ENCODE data around the gene SLC2A4.
A peak's percentile ranks its signal among the peaks of the same experiment; 100 is the strongest.

SLC2A4 gene

GRCh38 chr17:7304179-7304578, 22.7 kb downstream of the SLC2A4 start:
- Mint-ChIP-seq H3K4me1 (peaks cover 13% of the 10 kb centered on the region), H3K27me3 (ENCODE audit: low read depth, poor library complexity) (peaks cover 29% of the 10 kb centered on the region), H3K9me3 (peaks cover 4% of the 10 kb centered on the region), H3K27ac (no peak overlapping the region), H3K36me3 (ENCODE audit: low read depth) (peaks cover 2% of the 10 kb centered on the region), H3K4me3 (peak overlapping the region; percentile 17)
- no peak for TF ChIP-seq CTCF (IDR thresholded peaks at IDR 0.05)
- DNase-seq: no peak

- Mint-ChIP-seq H3K4me1 (peaks cover 34% of the 10 kb centered on the region), H3K27me3 (ENCODE audit: low read depth, poor library complexity) (peaks cover 9% of the 10 kb centered on the region), H3K4me3 (peak within 1 kb of the TSS; percentile 94), H3K9me3 (peaks cover 4% of the 10 kb centered on the region), H3K36me3 (ENCODE audit: low read depth) (peaks cover 29% of the 10 kb centered on the region), H3K27ac (peak within 1 kb of the TSS; percentile 99)
- TF ChIP-seq CTCF (IDR thresholded peaks at IDR 0.05): no peak
- peak; percentile 100 for DNase-seq
Observed at GRCh38 chr17:7306911-7307685, 25.6 kb downstream of the SLC2A4 start, which contains the start of gene EIF5A. EIF5A (plus strand) TSS chr17:7307628; CDS start chr17:7309636, 2,008 bp downstream.

GRCh38 chr17:7307686-7308624, 26.4 kb downstream of the SLC2A4 start:
- peaks cover 9% of the 10 kb centered on the region for H3K27me3 Mint-ChIP-seq (ENCODE audit: low read depth, poor library complexity)

GRCh38 chr17:7308625-7309433, 27.3 kb downstream of the SLC2A4 start:
- H3K36me3 Mint-ChIP-seq (ENCODE audit: low read depth): peaks cover 40% of the 10 kb centered on the region
- H3K27me3 Mint-ChIP-seq (ENCODE audit: low read depth, poor library complexity): peaks cover 4% of the 10 kb centered on the region
- peak overlapping the region; percentile 94 for H3K4me3 Mint-ChIP-seq
- peak overlapping the region; percentile 98 for H3K27ac Mint-ChIP-seq
- H3K4me1 Mint-ChIP-seq: peaks cover 49% of the 10 kb centered on the region
- TF ChIP-seq CTCF (IDR thresholded peaks at IDR 0.05): no peak
- DNase-seq: peak; percentile 66
- peaks cover 4% of the 10 kb centered on the region for H3K9me3 Mint-ChIP-seq

More at GRCh38 chr17:7307686-7308624, 26.4 kb downstream of the SLC2A4 start:
- peak overlapping the region; percentile 94 for H3K4me3 Mint-ChIP-seq
- peak; percentile 47 for DNase-seq
- H3K27ac Mint-ChIP-seq: peak overlapping the region; percentile 98
- no peak for TF ChIP-seq CTCF (IDR thresholded peaks at IDR 0.05)
- H3K4me1 Mint-ChIP-seq: peaks cover 40% of the 10 kb centered on the region
- peaks cover 4% of the 10 kb centered on the region for H3K9me3 Mint-ChIP-seq
- H3K36me3 Mint-ChIP-seq (ENCODE audit: low read depth): peaks cover 37% of the 10 kb centered on the region

GRCh38 chr17:7309628-7310027, 28.1 kb downstream of the SLC2A4 start:
- H3K27me3 Mint-ChIP-seq (ENCODE audit: low read depth, poor library complexity): no peaks in the 10 kb centered on the region
- no peaks in the 10 kb centered on the region for H3K9me3 Mint-ChIP-seq
- peak overlapping the region; percentile 94 for H3K4me3 Mint-ChIP-seq
- no peak for DNase-seq
- peaks cover 57% of the 10 kb centered on the region for H3K4me1 Mint-ChIP-seq
- peaks cover 44% of the 10 kb centered on the region for H3K36me3 Mint-ChIP-seq (ENCODE audit: low read depth)
- no peak for TF ChIP-seq CTCF (IDR thresholded peaks at IDR 0.05)
- peak overlapping the region; percentile 92 for H3K27ac Mint-ChIP-seq

All from nephron progenitor cell (in vitro differentiated cells).